Measurements from ENCODE around the gene NADK. TPM values are rescaled to one million over a fixed set of nuclear protein-coding genes. Genes with fewer than 3 reads are reported as not detected.

NADK gene
- total RNA-seq, 1 donor from 2014 or later = 11.5 TPM

DNA sequence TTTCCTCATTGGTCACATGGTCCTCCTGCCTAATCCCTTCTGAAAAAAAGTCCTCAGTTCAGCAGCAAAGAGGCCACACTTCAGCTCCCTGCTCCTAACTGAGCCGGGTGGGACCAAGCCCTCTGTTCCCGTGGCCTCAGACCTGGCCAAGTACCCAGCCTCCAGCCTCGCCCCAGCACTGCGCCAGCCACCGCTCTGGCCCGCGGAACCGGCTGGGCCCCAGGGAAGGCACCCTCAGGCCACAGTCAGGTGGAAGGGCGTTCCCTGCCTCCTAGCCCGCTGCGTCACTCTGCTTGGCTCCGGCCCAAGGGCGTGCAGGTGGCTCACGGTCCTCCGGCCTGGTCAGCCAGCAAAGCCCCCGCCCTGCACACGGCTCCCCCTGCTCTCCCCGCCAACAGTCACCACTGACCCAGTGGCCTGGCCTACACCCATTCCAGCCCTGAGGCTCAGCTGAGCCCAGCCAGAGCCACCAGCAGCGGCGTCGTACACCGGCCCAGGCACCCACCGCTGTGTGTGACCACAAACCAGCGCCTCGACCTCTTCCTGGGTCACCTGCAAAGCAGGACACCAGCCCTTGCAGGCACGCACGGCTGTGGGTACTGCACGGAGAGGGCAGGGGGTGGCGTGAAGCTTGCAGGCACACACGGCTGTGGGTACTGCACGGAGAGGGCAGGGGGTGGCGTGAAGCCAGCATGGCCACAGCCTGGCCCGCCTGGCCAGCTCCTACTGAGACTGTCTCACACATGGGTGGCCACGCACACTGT lies 19.4 kb downstream of the NADK start:
- H3K9me3 ChIP-seq (ENCODE audit: control insufficient read depth in 3 of 3, low read length in 3 of 3) = no peaks in the 10 kb centered on the region
- H3K9ac ChIP-seq (ENCODE audit: low read depth in 1 of 3, low read length in 3 of 3) = peak overlapping the region in 2 of 3 donors; percentile 45 to 61
- H3K27ac ChIP-seq (ENCODE audit: low read depth, low read length) = peak overlapping the region; percentile 40
- peaks cover 57 to 64% (median 61%) of the 10 kb centered on the region in 3 donors for H3K36me3 ChIP-seq (ENCODE audit: control insufficient read depth in 3 of 3, insufficient read depth in 3 of 3, low read length in 3 of 3)
- H3K4me3 ChIP-seq (ENCODE audit: low read length in 3 of 3) = no peak overlapping the region
- no peaks in the 10 kb centered on the region for H3K27me3 ChIP-seq (ENCODE audit: control insufficient read depth in 3 of 3, insufficient read depth in 3 of 3, low read length in 3 of 3)
- H3K4me1 ChIP-seq (ENCODE audit: control insufficient read depth in 3 of 3, insufficient read depth in 3 of 3, low read length in 3 of 3) = peaks cover 10 to 20% (median 14%) of the 10 kb centered on the region in 3 donors

DNA sequence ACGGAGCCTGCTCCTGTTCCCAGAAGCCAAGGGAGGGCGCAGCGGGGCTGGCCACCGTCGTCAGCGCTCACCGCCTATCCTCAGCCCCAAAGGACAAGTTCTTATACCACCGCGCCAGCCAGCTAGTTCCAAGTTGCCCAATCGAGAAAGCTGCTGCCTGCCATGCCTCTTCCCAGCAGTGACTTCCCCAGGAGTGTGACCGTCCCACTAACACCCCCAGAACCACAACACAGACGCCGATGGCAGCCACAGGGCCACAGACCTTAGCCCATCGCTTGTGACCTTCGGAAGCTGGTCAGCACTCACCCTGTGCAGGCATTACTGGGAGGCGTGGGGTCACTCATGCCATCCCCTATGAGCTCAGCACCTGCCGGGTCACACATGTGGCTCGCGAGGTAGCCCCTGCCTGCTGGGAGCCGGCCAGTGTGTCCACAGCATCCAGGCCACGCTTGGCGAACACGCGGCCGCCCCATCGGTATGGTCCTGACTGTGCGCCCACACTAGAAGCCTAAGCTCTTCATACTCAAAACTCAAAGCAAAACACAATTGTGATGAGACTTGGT lies 20.1 kb downstream of the NADK start:
- Histone ChIP-seq H3K27me3 (ENCODE audit: control insufficient read depth in 3 of 3, insufficient read depth in 3 of 3, low read length in 3 of 3) (no peaks in the 10 kb centered on the region), H3K9me3 (ENCODE audit: control insufficient read depth in 3 of 3, low read length in 3 of 3) (no peaks in the 10 kb centered on the region), H3K4me1 (ENCODE audit: control insufficient read depth in 3 of 3, insufficient read depth in 3 of 3, low read length in 3 of 3) (peaks cover 10 to 25% (median 18%) of the 10 kb centered on the region in 3 donors), H3K4me3 (ENCODE audit: low read length in 3 of 3) (no peak overlapping the region), H3K36me3 (ENCODE audit: control insufficient read depth in 3 of 3, insufficient read depth in 3 of 3, low read length in 3 of 3) (peaks cover 56 to 66% (median 64%) of the 10 kb centered on the region in 3 donors), H3K27ac (ENCODE audit: low read depth, low read length) (peak overlapping the region; percentile 40), H3K9ac (ENCODE audit: low read depth in 1 of 3, low read length in 3 of 3) (peak overlapping the region in 2 of 3 donors; percentile 33 to 61)

DNA sequence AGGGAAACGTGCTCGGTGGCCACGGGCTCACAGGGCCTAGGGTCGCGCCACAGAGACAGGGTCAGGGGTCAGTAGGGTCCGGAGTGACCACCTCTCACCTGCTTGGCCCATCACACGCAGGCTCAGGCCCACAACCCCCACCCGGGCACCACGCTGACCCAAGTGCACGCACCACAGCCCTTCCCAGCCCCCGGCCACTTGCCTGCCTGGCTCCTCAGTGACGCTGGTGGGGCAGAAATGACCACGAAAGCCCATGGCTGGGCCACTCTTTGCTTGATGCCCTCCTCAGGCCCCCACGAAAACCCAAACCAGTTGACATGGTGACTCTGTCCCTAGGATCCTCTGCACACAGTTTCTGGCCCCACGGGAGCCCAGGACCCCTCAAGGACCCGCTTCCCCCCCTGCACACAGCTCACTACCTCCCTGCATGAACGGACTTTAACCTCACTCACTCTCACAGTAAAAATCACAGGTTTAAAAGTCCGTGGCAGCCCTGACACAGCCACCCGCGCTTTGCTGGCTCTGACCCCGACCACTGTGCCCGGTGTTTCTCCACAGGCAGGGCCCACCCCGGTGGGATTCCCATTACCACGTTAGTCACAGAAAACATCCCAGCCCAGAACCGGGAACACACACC lies 20.7 kb downstream of the NADK start:
- H3K9ac ChIP-seq (ENCODE audit: low read depth in 1 of 3, low read length in 3 of 3) = peak overlapping the region in 1 of 3 donors; percentile 16
- no peaks in the 10 kb centered on the region for H3K27me3 ChIP-seq (ENCODE audit: control insufficient read depth in 3 of 3, insufficient read depth in 3 of 3, low read length in 3 of 3)
- no peak overlapping the region for H3K27ac ChIP-seq (ENCODE audit: low read depth, low read length)
- no peaks in the 10 kb centered on the region for H3K9me3 ChIP-seq (ENCODE audit: control insufficient read depth in 3 of 3, low read length in 3 of 3)
- H3K4me3 ChIP-seq (ENCODE audit: low read length in 3 of 3) = no peak overlapping the region
- H3K4me1 ChIP-seq (ENCODE audit: control insufficient read depth in 3 of 3, insufficient read depth in 3 of 3, low read length in 3 of 3) = peaks cover 10 to 25% (median 18%) of the 10 kb centered on the region in 3 donors
- peaks cover 60 to 64% (median 63%) of the 10 kb centered on the region in 3 donors for H3K36me3 ChIP-seq (ENCODE audit: control insufficient read depth in 3 of 3, insufficient read depth in 3 of 3, low read length in 3 of 3)

DNA sequence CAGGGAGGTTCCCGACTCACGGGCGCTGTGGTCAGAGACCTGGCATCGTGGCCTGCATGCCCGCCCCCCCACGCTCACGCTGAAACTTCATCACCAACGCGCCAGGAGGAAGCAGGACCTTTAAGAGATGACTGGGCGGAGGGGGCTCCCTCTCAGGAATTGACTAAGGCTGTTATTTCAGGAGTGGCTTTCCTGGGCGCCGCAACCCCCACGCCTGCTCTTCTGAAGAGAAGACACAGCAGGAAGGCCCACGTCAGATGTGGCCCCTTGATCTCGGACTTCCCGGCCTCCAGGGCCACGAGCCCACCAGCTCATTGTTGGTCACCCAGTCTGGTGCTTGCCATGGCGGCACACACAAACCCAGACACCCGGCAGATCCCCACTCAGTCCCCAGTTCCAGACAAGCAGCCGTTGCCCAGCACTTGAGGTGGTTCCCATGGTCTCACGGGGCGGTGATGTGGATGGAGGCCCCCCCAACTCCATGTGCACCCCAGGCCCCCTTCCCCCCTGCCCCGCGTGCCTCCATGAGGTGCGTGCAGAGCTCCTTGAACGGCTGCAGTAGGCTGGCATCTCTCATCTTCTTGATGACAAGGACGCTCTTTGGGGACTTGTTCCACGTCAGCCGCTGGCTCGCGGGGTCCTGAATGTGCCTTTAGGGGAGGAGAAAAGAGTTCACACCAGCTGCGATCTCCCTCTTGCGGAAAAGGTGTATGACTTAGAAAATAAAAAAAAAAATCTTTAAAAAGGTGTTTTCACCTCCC lies 21.4 kb downstream of the NADK start:
- Histone ChIP-seq H3K4me3 (ENCODE audit: low read length in 3 of 3) (no peak overlapping the region), H3K9ac (ENCODE audit: low read depth in 1 of 3, low read length in 3 of 3) (no peak overlapping the region), H3K36me3 (ENCODE audit: control insufficient read depth in 3 of 3, insufficient read depth in 3 of 3, low read length in 3 of 3) (peaks cover 57 to 62% (median 59%) of the 10 kb centered on the region in 3 donors), H3K9me3 (ENCODE audit: control insufficient read depth in 3 of 3, low read length in 3 of 3) (no peaks in the 10 kb centered on the region), H3K4me1 (ENCODE audit: control insufficient read depth in 3 of 3, insufficient read depth in 3 of 3, low read length in 3 of 3) (peaks cover 10 to 25% (median 18%) of the 10 kb centered on the region in 3 donors), H3K27me3 (ENCODE audit: control insufficient read depth in 3 of 3, insufficient read depth in 3 of 3, low read length in 3 of 3) (no peaks in the 10 kb centered on the region), H3K27ac (ENCODE audit: low read depth, low read length) (no peak overlapping the region)

DNA sequence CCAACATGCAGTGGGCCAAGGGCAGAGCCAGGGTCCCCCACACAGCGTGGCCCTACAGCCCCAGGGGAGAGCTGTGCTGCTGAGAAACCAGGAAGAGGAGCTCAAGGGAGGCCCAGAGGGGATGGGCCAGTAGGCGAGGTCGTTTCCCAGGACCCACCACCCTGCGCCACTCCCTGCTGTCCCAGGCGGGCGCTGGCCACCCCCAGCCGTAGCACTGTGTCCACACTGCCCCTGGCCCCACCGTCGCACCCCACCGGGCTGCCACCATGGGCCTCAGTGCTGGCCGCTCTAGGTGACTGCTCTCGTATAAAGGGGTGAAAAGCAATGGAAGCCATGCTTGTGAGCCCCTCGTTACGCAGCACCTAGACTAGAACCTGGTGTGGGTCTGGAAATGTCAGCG lies 22.4 kb downstream of the NADK start:
- H3K27me3 ChIP-seq (ENCODE audit: control insufficient read depth in 3 of 3, insufficient read depth in 3 of 3, low read length in 3 of 3) = no peaks in the 10 kb centered on the region
- no peak overlapping the region for H3K9ac ChIP-seq (ENCODE audit: low read depth in 1 of 3, low read length in 3 of 3)
- peaks cover 51 to 54% (median 53%) of the 10 kb centered on the region in 3 donors for H3K36me3 ChIP-seq (ENCODE audit: control insufficient read depth in 3 of 3, insufficient read depth in 3 of 3, low read length in 3 of 3)
- H3K4me1 ChIP-seq (ENCODE audit: control insufficient read depth in 3 of 3, insufficient read depth in 3 of 3, low read length in 3 of 3) = peaks cover 10 to 25% (median 18%) of the 10 kb centered on the region in 3 donors
- no peak overlapping the region for H3K4me3 ChIP-seq (ENCODE audit: low read length in 3 of 3)
- H3K27ac ChIP-seq (ENCODE audit: low read depth, low read length) = no peak overlapping the region
- H3K9me3 ChIP-seq (ENCODE audit: control insufficient read depth in 3 of 3, low read length in 3 of 3) = no peaks in the 10 kb centered on the region

DNA sequence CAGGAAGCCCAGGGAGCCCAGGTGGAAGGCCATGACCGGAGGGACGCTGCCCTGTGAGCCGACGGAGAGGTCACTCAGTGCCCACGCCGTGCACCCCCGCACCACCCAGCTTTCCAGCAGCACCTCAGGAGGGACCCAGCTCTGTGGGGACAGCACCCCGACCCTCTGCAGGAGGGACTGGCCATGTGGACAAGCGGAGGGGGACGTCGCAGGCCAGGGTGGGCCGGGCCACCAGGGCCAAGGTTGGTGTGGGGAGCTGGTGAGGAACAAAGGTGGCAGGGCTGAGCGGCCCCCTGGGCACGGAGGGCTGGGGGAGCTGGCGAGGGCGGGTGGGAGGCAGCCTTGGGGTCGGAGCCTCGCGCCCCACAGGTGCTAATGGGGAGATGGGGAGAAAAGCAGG lies 22.8 kb downstream of the NADK start:
- no peak overlapping the region for H3K9ac ChIP-seq (ENCODE audit: low read depth in 1 of 3, low read length in 3 of 3)
- H3K27ac ChIP-seq (ENCODE audit: low read depth, low read length) = no peak overlapping the region
- no peaks in the 10 kb centered on the region for H3K9me3 ChIP-seq (ENCODE audit: control insufficient read depth in 3 of 3, low read length in 3 of 3)
- no peak overlapping the region for H3K4me3 ChIP-seq (ENCODE audit: low read length in 3 of 3)
- H3K27me3 ChIP-seq (ENCODE audit: control insufficient read depth in 3 of 3, insufficient read depth in 3 of 3, low read length in 3 of 3) = no peaks in the 10 kb centered on the region
- peaks cover 47 to 50% (median 48%) of the 10 kb centered on the region in 3 donors for H3K36me3 ChIP-seq (ENCODE audit: control insufficient read depth in 3 of 3, insufficient read depth in 3 of 3, low read length in 3 of 3)
- H3K4me1 ChIP-seq (ENCODE audit: control insufficient read depth in 3 of 3, insufficient read depth in 3 of 3, low read length in 3 of 3) = peaks cover 10 to 25% (median 18%) of the 10 kb centered on the region in 3 donors

DNA sequence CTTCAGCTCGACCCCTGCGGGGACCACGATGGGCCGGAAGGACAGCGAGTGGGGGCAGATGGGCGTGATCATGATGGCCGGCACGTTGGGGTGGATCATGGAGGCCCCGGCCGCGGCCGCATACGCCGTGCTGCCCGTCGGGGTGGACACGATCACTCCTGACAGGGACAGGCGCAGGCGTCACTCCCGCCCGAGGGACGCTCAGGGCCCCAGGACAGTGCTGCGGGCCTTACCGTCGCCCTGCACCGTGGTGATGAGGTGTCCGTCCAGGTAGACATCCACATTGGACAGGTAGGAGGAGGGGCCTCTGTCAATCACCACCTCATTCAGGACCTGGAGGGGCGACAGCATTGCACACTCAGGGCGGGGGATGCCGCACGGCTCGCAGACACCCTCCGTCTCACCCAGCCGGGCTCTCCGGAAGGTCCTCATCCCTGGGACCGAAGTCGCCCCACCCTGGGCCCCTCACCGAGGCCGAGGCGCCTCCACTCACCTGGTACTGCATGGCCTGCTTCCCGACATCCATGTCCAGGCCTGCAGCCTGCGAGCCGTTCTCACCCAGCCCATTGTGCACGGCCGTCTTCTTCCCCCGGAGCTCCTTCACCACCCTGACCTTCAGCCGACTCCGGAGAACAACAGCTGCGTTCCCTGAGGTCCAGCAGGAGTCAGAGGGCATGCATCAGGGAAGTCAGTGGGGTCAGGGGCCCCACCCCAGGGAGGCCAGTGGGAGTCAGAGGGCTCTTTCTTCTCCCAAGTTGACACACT lies 24.0 kb downstream of the NADK start:
- Histone ChIP-seq H3K9ac (ENCODE audit: low read depth in 1 of 3, low read length in 3 of 3) (no peak overlapping the region), H3K36me3 (ENCODE audit: control insufficient read depth in 3 of 3, insufficient read depth in 3 of 3, low read length in 3 of 3) (peaks cover 36 to 39% (median 38%) of the 10 kb centered on the region in 3 donors), H3K4me1 (ENCODE audit: control insufficient read depth in 3 of 3, insufficient read depth in 3 of 3, low read length in 3 of 3) (peaks cover 8 to 19% (median 15%) of the 10 kb centered on the region in 3 donors)

DNA sequence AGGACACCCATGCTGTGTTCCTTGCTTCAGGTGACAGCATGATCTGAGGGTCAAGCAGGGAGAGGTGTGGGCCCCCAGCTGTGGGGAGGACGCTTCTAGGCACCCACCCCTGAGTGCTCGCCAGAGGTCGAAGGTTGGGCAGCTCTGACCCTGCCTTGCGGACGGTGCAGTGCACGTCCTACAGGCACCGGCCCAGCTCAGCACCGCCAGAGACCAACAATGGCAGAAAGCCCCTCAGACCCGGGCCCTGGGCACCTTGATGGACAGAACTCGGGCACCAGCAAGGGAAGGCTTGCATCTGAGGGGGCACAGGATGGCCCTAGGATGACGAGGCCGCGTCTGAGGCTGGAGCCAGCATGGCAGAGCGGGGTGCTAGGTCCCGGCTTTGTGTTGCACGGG lies 24.7 kb downstream of the NADK start:
- H3K36me3 ChIP-seq (ENCODE audit: control insufficient read depth in 3 of 3, insufficient read depth in 3 of 3, low read length in 3 of 3) = peaks cover 35 to 39% (median 36%) of the 10 kb centered on the region in 3 donors
- H3K9ac ChIP-seq (ENCODE audit: low read depth in 1 of 3, low read length in 3 of 3) = no peak overlapping the region
- H3K4me1 ChIP-seq (ENCODE audit: control insufficient read depth in 3 of 3, insufficient read depth in 3 of 3, low read length in 3 of 3) = peaks cover 1 to 12% (median 9%) of the 10 kb centered on the region in 3 donors
- H3K27me3 ChIP-seq (ENCODE audit: control insufficient read depth in 3 of 3, insufficient read depth in 3 of 3, low read length in 3 of 3) = no peaks in the 10 kb centered on the region
- no peak overlapping the region for H3K27ac ChIP-seq (ENCODE audit: low read depth, low read length)
- no peaks in the 10 kb centered on the region for H3K9me3 ChIP-seq (ENCODE audit: control insufficient read depth in 3 of 3, low read length in 3 of 3)
- H3K4me3 ChIP-seq (ENCODE audit: low read length in 3 of 3) = no peak overlapping the region

More for the DNA sequence above, 24.0 kb downstream of the NADK start:
- no peaks in the 10 kb centered on the region for H3K27me3 ChIP-seq (ENCODE audit: control insufficient read depth in 3 of 3, insufficient read depth in 3 of 3, low read length in 3 of 3)
- no peak overlapping the region for H3K27ac ChIP-seq (ENCODE audit: low read depth, low read length)
- H3K4me3 ChIP-seq (ENCODE audit: low read length in 3 of 3) = no peak overlapping the region
- H3K9me3 ChIP-seq (ENCODE audit: control insufficient read depth in 3 of 3, low read length in 3 of 3) = no peaks in the 10 kb centered on the region
